AG08396 (cell line): ENCODE data around the gene HNRNPC.

Experiments
- DNase-seq: peaks from one replicate; pipeline ENCODE4 v3.0.0; 2012; ENCODE audit warnings: low spot score, mixed read lengths

Gene HNRNPC

GRCh38 chr14:21210023-21210422, 59.2 kb downstream of the HNRNPC start:
- no peak for DNase-seq

- DNase-seq: no peak
Observed at GRCh38 chr14:21209185-21209584, 60.1 kb downstream of the HNRNPC start.

- DNase-seq: no peak
Observed at GRCh38 chr14:21208554-21208953, 60.7 kb downstream of the HNRNPC start.

GRCh38 chr14:21206753-21207684, 62.2 kb downstream of the HNRNPC start:
- no peak for DNase-seq

- DNase-seq: no peak
Observed at GRCh38 chr14:21205678-21206581, 63.3 kb downstream of the HNRNPC start.

- no peak for DNase-seq
Observed at GRCh38 chr14:21205026-21205677, 64.1 kb downstream of the HNRNPC start.

- DNase-seq: no peak
Observed at GRCh38 chr14:21204167-21205025, 64.8 kb downstream of the HNRNPC start.

GRCh38 chr14:21203470-21204166, 65.6 kb downstream of the HNRNPC start:
- no peak for DNase-seq

GRCh38 chr14:21202463-21203358, 66.5 kb downstream of the HNRNPC start:
- no peak for DNase-seq

GRCh38 chr14:21201732-21202462, 67.3 kb downstream of the HNRNPC start:
- DNase-seq: no peak

- no peak for DNase-seq
Observed at GRCh38 chr14:21200752-21201461, 68.3 kb downstream of the HNRNPC start.

GRCh38 chr14:21199611-21200560, 69.4 kb downstream of the HNRNPC start:
- DNase-seq: no peak

GRCh38 chr14:21197418-21198205, 71.6 kb downstream of the HNRNPC start:
- DNase-seq: no peak

- no peak for DNase-seq
Observed at GRCh38 chr14:21194597-21194996, 74.6 kb downstream of the HNRNPC start.

GRCh38 chr14:21192875-21193535, 76.2 kb downstream of the HNRNPC start:
- no peak for DNase-seq

- DNase-seq: no peak
Observed at GRCh38 chr14:21192447-21192822, 76.8 kb downstream of the HNRNPC start.
